ENCODE data around the gene LCOR.

- TF ChIP-seq CTCF (IDR thresholded peaks at IDR 0.05 in 2 of 3, conservative IDR thresholded peaks at IDR 0.05 in 1 of 3; ENCODE audit: insufficient read depth in 2 of 3, low read depth in 1 of 3, low read length in 3 of 3): no peak
- TF ChIP-seq FOXA1 (IDR thresholded peaks at IDR 0.05; ENCODE audit: borderline replicate concordance): no peak
- TF ChIP-seq PHTF2 (CRISPR knock-in tag; IDR thresholded peaks at IDR 0.05): no peak
- no peak for TF ChIP-seq MAZ (CRISPR knock-in tag; conservative IDR thresholded peaks at IDR 0.05 in 1 of 2, IDR thresholded peaks at IDR 0.05 in 1 of 2)
- TF ChIP-seq ZNF707 (CRISPR knock-in tag; conservative IDR thresholded peaks at IDR 0.05): no peak
Observed at GRCh38 chr10:97042716-97043562, 210.8 kb downstream of the LCOR start.
